HEK293 (cell line): ENCODE results near the gene TSEN2.

ENCODE experiments used
- HOXA7 ChIP-seq: sonication (generic); formaldehyde crosslinking; IDR thresholded peaks from 2 replicates; pipeline ENCODE4 v1.8.1; 2022; ENCODE audit warnings: missing genetic modification reagents, borderline replicate concordance
- SALL2 ChIP-seq: fragments of 450-650 bp; formaldehyde crosslinking; IDR thresholded peaks from 2 replicates; pipeline ENCODE4 v1.5.0; 2017; ENCODE audit warnings: missing biosample characterization, mild to moderate bottlenecking, missing genetic modification characterization, borderline replicate concordance
- SCRT1 ChIP-seq: fragments of 450-650 bp; formaldehyde crosslinking; IDR thresholded peaks from 2 replicates; pipeline ENCODE4 v1.5.1; 2016; ENCODE audit warnings: missing biosample characterization, missing genetic modification characterization, borderline replicate concordance
- SP7 ChIP-seq: fragments of 450-650 bp; formaldehyde crosslinking; IDR thresholded peaks from 2 replicates; pipeline ENCODE4 v1.5.1; 2016; ENCODE audit warnings: missing biosample characterization, missing genetic modification characterization
- TCF7L2 ChIP-seq: IDR thresholded peaks from 2 replicates; pipeline ENCODE4 v1.6.1; 2011; ENCODE audit warnings: low read depth, mild to moderate bottlenecking, inconsistent platforms, low read length, moderate library complexity, borderline replicate concordance
- TRIM28 ChIP-seq: IDR thresholded peaks from 2 replicates; pipeline ENCODE4 v1.6.1; 2011; ENCODE audit warnings: low read length, control low read depth, borderline replicate concordance
- WT1 ChIP-seq: fragments of 450-650 bp; formaldehyde crosslinking; IDR thresholded peaks from 2 replicates; pipeline ENCODE4 v1.5.1; 2016; ENCODE audit warnings: missing biosample characterization, missing genetic modification characterization
- YY1 ChIP-seq: fragments of 450-650 bp; formaldehyde crosslinking; IDR thresholded peaks from 2 replicates; pipeline ENCODE4 v1.5.1; 2018; ENCODE audit warnings: missing biosample characterization, missing genetic modification characterization
- ZBTB20 ChIP-seq: fragments of 450-650 bp; formaldehyde crosslinking; IDR thresholded peaks from 2 replicates; pipeline ENCODE4 v1.5.1; 2016; ENCODE audit warnings: missing biosample characterization, missing genetic modification characterization
- ZBTB8A ChIP-seq: fragments of 450-650 bp; formaldehyde crosslinking; IDR thresholded peaks from 2 replicates; pipeline ENCODE4 v1.5.1; 2016; ENCODE audit warnings: missing biosample characterization, missing genetic modification characterization
- ZNF133 ChIP-seq: fragments of 450-650 bp; formaldehyde crosslinking; IDR thresholded peaks from 2 replicates; pipeline ENCODE4 v1.5.1; 2016; ENCODE audit warnings: missing biosample characterization, missing genetic modification characterization
- ZNF146 ChIP-seq: fragments of 450-650 bp; formaldehyde crosslinking; IDR thresholded peaks from 2 replicates; pipeline ENCODE4 v1.5.1; 2016; ENCODE audit warnings: missing biosample characterization, missing genetic modification characterization
- ZNF157 ChIP-seq: fragments of 450-650 bp; formaldehyde crosslinking; IDR thresholded peaks from 2 replicates; pipeline ENCODE4 v1.5.1; 2016; ENCODE audit warnings: missing biosample characterization, missing genetic modification characterization
- ZNF184 ChIP-seq: fragments of 450-650 bp; IDR thresholded peaks from 2 replicates; pipeline ENCODE4 v1.5.1; 2018; ENCODE audit warnings: missing biosample characterization, mild to moderate bottlenecking, missing genetic modification characterization
- ZNF202 ChIP-seq: fragments of 450-650 bp; formaldehyde crosslinking; IDR thresholded peaks from 2 replicates; pipeline ENCODE4 v1.5.1; 2016; ENCODE audit warnings: missing biosample characterization, missing genetic modification characterization, borderline replicate concordance
- ZNF211 ChIP-seq: fragments of 450-650 bp; formaldehyde crosslinking; IDR thresholded peaks from 2 replicates; pipeline ENCODE4 v1.5.1; 2016; ENCODE audit warnings: low read depth, missing biosample characterization, missing genetic modification characterization
- ZNF324 ChIP-seq: fragments of 450-650 bp; formaldehyde crosslinking; IDR thresholded peaks from 2 replicates; pipeline ENCODE4 v1.5.1; 2016; ENCODE audit warnings: missing biosample characterization, missing genetic modification characterization
- ZNF366 ChIP-seq: fragments of 450-650 bp; formaldehyde crosslinking; conservative IDR thresholded peaks from 2 replicates; pipeline ENCODE4 v1.5.1; 2016; ENCODE audit warnings: missing biosample characterization, missing genetic modification characterization
- ZNF398 ChIP-seq: fragments of 450-650 bp; formaldehyde crosslinking; IDR thresholded peaks from 2 replicates; pipeline ENCODE4 v1.5.1; 2017; ENCODE audit warnings: missing biosample characterization, missing genetic modification characterization
- ZNF521 ChIP-seq: fragments of 450-650 bp; formaldehyde crosslinking; IDR thresholded peaks from 2 replicates; pipeline ENCODE4 v1.5.1; 2017; ENCODE audit warnings: missing biosample characterization, mild to moderate bottlenecking, missing genetic modification characterization
- ZNF621 ChIP-seq: fragments of 450-650 bp; formaldehyde crosslinking; IDR thresholded peaks from 2 replicates; pipeline ENCODE4 v1.5.1; 2017; ENCODE audit warnings: missing biosample characterization, missing genetic modification characterization
- ZNF777 ChIP-seq: fragments of 450-650 bp; formaldehyde crosslinking; IDR thresholded peaks from 2 replicates; pipeline ENCODE4 v1.5.1; 2017; ENCODE audit warnings: missing biosample characterization, missing genetic modification characterization, borderline replicate concordance
- ZNF837 ChIP-seq: fragments of 450-650 bp; formaldehyde crosslinking; IDR thresholded peaks from 2 replicates; pipeline ENCODE4 v1.5.1; 2016; ENCODE audit warnings: missing biosample characterization, missing genetic modification characterization
- ZNF843 ChIP-seq: fragments of 450-650 bp; formaldehyde crosslinking; IDR thresholded peaks from 2 replicates; pipeline ENCODE4 v1.5.1; 2016; ENCODE audit warnings: missing biosample characterization, missing genetic modification characterization
- ZSCAN23 ChIP-seq: fragments of 450-650 bp; formaldehyde crosslinking; IDR thresholded peaks from 2 replicates; pipeline ENCODE4 v1.5.1; 2016; ENCODE audit warnings: missing biosample characterization, missing genetic modification characterization
- ZSCAN5A ChIP-seq: fragments of 450-650 bp; formaldehyde crosslinking; IDR thresholded peaks from 2 replicates; pipeline ENCODE4 v1.5.1; 2016; ENCODE audit warnings: missing biosample characterization, missing genetic modification characterization
- ZXDB ChIP-seq: fragments of 450-650 bp; formaldehyde crosslinking; IDR thresholded peaks from 2 replicates; pipeline ENCODE4 v1.5.1; 2016; ENCODE audit warnings: missing biosample characterization, missing genetic modification characterization
- TF ChIP-seq, protein P1 (sequence below): fragments of 450-650 bp; formaldehyde crosslinking; IDR thresholded peaks from 2 replicates; pipeline ENCODE4 v1.5.1; 2017; ENCODE audit warnings: missing biosample characterization, mild to moderate bottlenecking, missing genetic modification characterization, moderate library complexity
- TF ChIP-seq, protein P2 (sequence below): fragments of 450-650 bp; formaldehyde crosslinking; IDR thresholded peaks from 2 replicates; pipeline ENCODE4; 2016; ENCODE audit warnings: missing biosample characterization, missing genetic modification characterization
- TF ChIP-seq, protein P3 (sequence below): fragments of 450-650 bp; formaldehyde crosslinking; IDR thresholded peaks from 2 replicates; pipeline ENCODE4 v1.5.1; 2016; ENCODE audit warnings: missing biosample characterization, missing genetic modification characterization
- TF ChIP-seq, protein P4 (sequence below): fragments of 450-650 bp; formaldehyde crosslinking; IDR thresholded peaks from 2 replicates; pipeline ENCODE4 v1.5.1; 2016; ENCODE audit warnings: missing biosample characterization, missing genetic modification characterization

TSEN2 gene

DNA sequence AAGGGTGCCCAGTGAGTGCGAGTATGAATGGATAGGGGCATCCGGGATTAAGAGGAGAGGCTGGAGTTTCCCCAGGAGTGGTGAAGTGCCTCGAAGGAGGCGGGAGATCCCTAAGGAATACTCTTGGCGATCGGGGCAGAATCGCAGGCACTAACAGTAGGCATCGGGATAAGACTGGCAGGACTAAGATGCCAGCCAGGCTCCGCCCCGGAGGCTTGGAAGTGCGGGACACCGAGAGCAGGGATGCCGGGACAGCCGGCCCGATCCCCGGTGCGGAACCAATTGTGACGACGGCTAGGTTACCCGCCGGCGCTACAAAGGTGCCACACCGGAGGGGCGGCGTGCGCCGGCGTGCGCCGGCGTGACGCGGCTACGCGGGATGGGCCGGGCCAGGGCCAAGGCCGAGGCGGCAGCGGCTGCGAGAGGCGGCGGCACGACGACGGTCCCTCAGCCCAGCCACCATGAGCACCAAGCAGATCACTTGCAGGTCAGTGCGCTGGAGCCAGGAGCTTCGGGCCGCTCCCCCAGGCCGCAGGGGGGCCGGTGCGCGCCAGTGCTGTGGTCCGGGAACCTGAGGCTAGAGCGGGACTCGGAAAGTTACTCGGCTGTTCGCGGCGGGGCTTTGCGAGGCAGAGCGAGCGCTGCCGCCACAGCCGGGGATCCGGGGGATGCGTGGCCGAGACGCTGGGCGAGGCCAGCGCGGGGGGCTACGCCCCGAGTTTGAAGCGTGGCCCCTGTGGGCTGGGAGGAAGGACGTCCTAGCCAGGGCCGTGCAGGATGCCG is 72.6 kb downstream of the TSEN2 start, which contains the start of gene MKRN2 (continued):
- peak; percentile 57 for TF ChIP-seq ZBTB8A (tag by site-specific recombination)
- TF ChIP-seq, protein P1, sequence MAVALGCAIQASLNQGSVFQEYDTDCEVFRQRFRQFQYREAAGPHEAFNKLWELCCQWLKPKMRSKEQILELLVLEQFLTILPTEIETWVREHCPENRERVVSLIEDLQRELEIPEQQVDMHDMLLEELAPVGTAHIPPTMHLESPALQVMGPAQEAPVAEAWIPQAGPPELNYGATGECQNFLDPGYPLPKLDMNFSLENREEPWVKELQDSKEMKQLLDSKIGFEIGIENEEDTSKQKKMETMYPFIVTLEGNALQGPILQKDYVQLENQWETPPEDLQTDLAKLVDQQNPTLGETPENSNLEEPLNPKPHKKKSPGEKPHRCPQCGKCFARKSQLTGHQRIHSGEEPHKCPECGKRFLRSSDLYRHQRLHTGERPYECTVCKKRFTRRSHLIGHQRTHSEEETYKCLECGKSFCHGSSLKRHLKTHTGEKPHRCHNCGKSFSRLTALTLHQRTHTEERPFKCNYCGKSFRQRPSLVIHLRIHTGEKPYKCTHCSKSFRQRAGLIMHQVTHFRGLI = peak; percentile 51; the same call in 1 of the 2 replicates
- TF ChIP-seq ZBTB20 (tag by site-specific recombination) = peak; percentile 87; the same call in 1 of the 2 replicates
- peak; percentile 88 for TF ChIP-seq SP7 (tag by site-specific recombination)
- no peak for TF ChIP-seq HOXA7 (CRISPR knock-in tag)
- no peak for TF ChIP-seq TCF7L2
- TF ChIP-seq SCRT1 (tag by site-specific recombination) = no peak
- TF ChIP-seq, protein P2, sequence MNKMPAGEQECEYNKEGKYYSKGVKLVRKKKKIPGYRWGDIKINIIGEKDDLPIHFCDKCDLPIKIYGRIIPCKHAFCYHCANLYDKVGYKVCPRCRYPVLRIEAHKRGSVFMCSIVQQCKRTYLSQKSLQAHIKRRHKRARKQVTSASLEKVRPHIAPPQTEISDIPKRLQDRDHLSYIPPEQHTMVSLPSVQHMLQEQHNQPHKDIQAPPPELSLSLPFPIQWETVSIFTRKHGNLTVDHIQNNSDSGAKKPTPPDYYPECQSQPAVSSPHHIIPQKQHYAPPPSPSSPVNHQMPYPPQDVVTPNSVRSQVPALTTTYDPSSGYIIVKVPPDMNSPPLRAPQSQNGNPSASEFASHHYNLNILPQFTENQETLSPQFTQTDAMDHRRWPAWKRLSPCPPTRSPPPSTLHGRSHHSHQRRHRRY (tag by site-specific recombination) = no peak; the same call in 1 of the 2 replicates
- peak; percentile 33; the same call in 1 of the 2 replicates for TF ChIP-seq WT1 (tag by site-specific recombination)
- no peak for TF ChIP-seq ZNF133
- peak; percentile 92 for TF ChIP-seq ZXDB (tag by site-specific recombination)
- no peak for TF ChIP-seq ZNF621 (tag by site-specific recombination)
- no peak for TF ChIP-seq ZNF366
- TF ChIP-seq ZNF324 (tag by site-specific recombination) = peak; percentile 77
- TF ChIP-seq ZNF184 (tag by site-specific recombination) = peak; percentile 85
- TF ChIP-seq, protein P3, sequence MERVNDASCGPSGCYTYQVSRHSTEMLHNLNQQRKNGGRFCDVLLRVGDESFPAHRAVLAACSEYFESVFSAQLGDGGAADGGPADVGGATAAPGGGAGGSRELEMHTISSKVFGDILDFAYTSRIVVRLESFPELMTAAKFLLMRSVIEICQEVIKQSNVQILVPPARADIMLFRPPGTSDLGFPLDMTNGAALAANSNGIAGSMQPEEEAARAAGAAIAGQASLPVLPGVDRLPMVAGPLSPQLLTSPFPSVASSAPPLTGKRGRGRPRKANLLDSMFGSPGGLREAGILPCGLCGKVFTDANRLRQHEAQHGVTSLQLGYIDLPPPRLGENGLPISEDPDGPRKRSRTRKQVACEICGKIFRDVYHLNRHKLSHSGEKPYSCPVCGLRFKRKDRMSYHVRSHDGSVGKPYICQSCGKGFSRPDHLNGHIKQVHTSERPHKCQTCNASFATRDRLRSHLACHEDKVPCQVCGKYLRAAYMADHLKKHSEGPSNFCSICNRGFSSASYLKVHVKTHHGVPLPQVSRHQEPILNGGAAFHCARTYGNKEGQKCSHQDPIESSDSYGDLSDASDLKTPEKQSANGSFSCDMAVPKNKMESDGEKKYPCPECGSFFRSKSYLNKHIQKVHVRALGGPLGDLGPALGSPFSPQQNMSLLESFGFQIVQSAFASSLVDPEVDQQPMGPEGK (tag by site-specific recombination) = peak; percentile 92
- peak; percentile 41; the same call in 1 of the 2 replicates for TF ChIP-seq ZNF146 (tag by site-specific recombination)
- TF ChIP-seq YY1 (tag by site-specific recombination) = peak; percentile 83
- TF ChIP-seq ZNF777 (tag by site-specific recombination) = peak; percentile 45; the same call in 1 of the 2 replicates
- TF ChIP-seq ZNF211 (tag by site-specific recombination) = no peak
- TF ChIP-seq ZNF202 (tag by site-specific recombination) = no peak
- TF ChIP-seq ZNF837 = peak; percentile 8; the same call in 1 of the 2 replicates
- peak; percentile 83 for TF ChIP-seq ZSCAN5A (tag by site-specific recombination)
- TF ChIP-seq SALL2 = peak; percentile 75; the same call in 1 of the 2 replicates
- peak; percentile 34; the same call in 1 of the 2 replicates for TF ChIP-seq ZNF398 (tag by site-specific recombination)
- no peak for TF ChIP-seq ZNF157 (tag by site-specific recombination)
- peak; percentile 52; the same call in 1 of the 2 replicates for TF ChIP-seq ZNF843 (tag by site-specific recombination)
- TF ChIP-seq, protein P4, sequence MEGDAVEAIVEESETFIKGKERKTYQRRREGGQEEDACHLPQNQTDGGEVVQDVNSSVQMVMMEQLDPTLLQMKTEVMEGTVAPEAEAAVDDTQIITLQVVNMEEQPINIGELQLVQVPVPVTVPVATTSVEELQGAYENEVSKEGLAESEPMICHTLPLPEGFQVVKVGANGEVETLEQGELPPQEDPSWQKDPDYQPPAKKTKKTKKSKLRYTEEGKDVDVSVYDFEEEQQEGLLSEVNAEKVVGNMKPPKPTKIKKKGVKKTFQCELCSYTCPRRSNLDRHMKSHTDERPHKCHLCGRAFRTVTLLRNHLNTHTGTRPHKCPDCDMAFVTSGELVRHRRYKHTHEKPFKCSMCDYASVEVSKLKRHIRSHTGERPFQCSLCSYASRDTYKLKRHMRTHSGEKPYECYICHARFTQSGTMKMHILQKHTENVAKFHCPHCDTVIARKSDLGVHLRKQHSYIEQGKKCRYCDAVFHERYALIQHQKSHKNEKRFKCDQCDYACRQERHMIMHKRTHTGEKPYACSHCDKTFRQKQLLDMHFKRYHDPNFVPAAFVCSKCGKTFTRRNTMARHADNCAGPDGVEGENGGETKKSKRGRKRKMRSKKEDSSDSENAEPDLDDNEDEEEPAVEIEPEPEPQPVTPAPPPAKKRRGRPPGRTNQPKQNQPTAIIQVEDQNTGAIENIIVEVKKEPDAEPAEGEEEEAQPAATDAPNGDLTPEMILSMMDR (tag by site-specific recombination) = peak; percentile 70
- TF ChIP-seq TRIM28 = peak; percentile 57; the same call in 1 of the 2 replicates
- no peak for TF ChIP-seq ZNF521 (tag by site-specific recombination)
- no peak for TF ChIP-seq ZSCAN23 (tag by site-specific recombination)
